Mesothelial cell of epicardium (in vitro differentiated cells): ENCODE results near the gene TANC2. TPM values are rescaled to one million over a fixed set of nuclear protein-coding genes. Genes with fewer than 3 reads are reported as not detected.
"Not testable (repeated sequence)": the region's sequence is repeated elsewhere in the genome, so short reads cannot be mapped to it uniquely, and the experiment has no call there.

Experiments used
- DNase-seq, 2 experiments: peaks; one replicate each; pipeline ENCODE4 v3.0.0; 2021; ENCODE audit warnings: low spot score in 2 of 2; ENCODE audit not compliant: unreplicated experiment in 2 of 2
- H3K27ac Mint-ChIP-seq: 2 replicates; pipeline ENCODE4 v1.8.0; 2021; ENCODE audit warnings: mixed read lengths
- H3K27me3 Mint-ChIP-seq: 2 replicates; pipeline ENCODE4 v1.8.0; 2021; ENCODE audit warnings: low read depth, mixed read lengths
- H3K36me3 Mint-ChIP-seq: 2 replicates; pipeline ENCODE4 v1.8.0; 2021; ENCODE audit warnings: mixed read lengths
- H3K4me1 Mint-ChIP-seq: 2 replicates; pipeline ENCODE4 v1.8.0; 2021; ENCODE audit warnings: mixed read lengths
- H3K4me3 Mint-ChIP-seq: 2 replicates; pipeline ENCODE4 v1.8.0; 2021; ENCODE audit warnings: mild to moderate bottlenecking, moderate library complexity, mixed read lengths
- H3K9me3 Mint-ChIP-seq: 2 replicates; pipeline ENCODE4 v1.8.0; 2021; ENCODE audit warnings: mixed read lengths
- total RNA-seq: library from RNA; stranded (reverse); gene quantifications from 3 replicates; pipeline ENCODE4 v1.2.1, GENCODE V29; 2021
- TF ChIP-seq, protein P1 (sequence below): fragments of 200-600 bp; sonication (generic); IDR thresholded peaks from one replicate; pipeline ENCODE4 v1.5.0; 2021; ENCODE audit warnings: antibody characterized with exemption; ENCODE audit not compliant: unreplicated experiment

Gene TANC2
- total RNA-seq, 1 donor from 2014 or later: 96.8 TPM

- peaks cover 10% of the 10 kb centered on the region for H3K9me3 Mint-ChIP-seq
- peaks cover 20% of the 10 kb centered on the region for H3K4me1 Mint-ChIP-seq
- no peaks in the 10 kb centered on the region for H3K27me3 Mint-ChIP-seq
- no peak overlapping the region for H3K4me3 Mint-ChIP-seq
- TF ChIP-seq, protein P1, sequence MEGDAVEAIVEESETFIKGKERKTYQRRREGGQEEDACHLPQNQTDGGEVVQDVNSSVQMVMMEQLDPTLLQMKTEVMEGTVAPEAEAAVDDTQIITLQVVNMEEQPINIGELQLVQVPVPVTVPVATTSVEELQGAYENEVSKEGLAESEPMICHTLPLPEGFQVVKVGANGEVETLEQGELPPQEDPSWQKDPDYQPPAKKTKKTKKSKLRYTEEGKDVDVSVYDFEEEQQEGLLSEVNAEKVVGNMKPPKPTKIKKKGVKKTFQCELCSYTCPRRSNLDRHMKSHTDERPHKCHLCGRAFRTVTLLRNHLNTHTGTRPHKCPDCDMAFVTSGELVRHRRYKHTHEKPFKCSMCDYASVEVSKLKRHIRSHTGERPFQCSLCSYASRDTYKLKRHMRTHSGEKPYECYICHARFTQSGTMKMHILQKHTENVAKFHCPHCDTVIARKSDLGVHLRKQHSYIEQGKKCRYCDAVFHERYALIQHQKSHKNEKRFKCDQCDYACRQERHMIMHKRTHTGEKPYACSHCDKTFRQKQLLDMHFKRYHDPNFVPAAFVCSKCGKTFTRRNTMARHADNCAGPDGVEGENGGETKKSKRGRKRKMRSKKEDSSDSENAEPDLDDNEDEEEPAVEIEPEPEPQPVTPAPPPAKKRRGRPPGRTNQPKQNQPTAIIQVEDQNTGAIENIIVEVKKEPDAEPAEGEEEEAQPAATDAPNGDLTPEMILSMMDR: no peak
- peaks cover 9% of the 10 kb centered on the region for H3K36me3 Mint-ChIP-seq
- H3K27ac Mint-ChIP-seq: no peak overlapping the region
- DNase-seq: no peak
Measured at GRCh38 chr17:62971853-62972252, 5.8 kb downstream of the TANC2 start.

GRCh38 chr17:62974788-62975187, 8.8 kb downstream of the TANC2 start:
- H3K4me1 Mint-ChIP-seq: no peaks in the 10 kb centered on the region
- peaks cover 13% of the 10 kb centered on the region for H3K36me3 Mint-ChIP-seq
- H3K4me3 Mint-ChIP-seq: no peak overlapping the region
- H3K27ac Mint-ChIP-seq: no peak overlapping the region
- DNase-seq: no peak
- H3K27me3 Mint-ChIP-seq: no peaks in the 10 kb centered on the region
- TF ChIP-seq, protein P1: no peak
- peaks cover 19% of the 10 kb centered on the region for H3K9me3 Mint-ChIP-seq

GRCh38 chr17:62975206-62975605, 9.2 kb downstream of the TANC2 start:
- H3K27ac Mint-ChIP-seq: no peak overlapping the region
- H3K4me1 Mint-ChIP-seq: no peaks in the 10 kb centered on the region
- H3K9me3 Mint-ChIP-seq: peaks cover 19% of the 10 kb centered on the region
- no peak for DNase-seq
- H3K36me3 Mint-ChIP-seq: peaks cover 13% of the 10 kb centered on the region
- H3K4me3 Mint-ChIP-seq: no peak overlapping the region
- TF ChIP-seq, protein P1: no peak
- no peaks in the 10 kb centered on the region for H3K27me3 Mint-ChIP-seq

DNA sequence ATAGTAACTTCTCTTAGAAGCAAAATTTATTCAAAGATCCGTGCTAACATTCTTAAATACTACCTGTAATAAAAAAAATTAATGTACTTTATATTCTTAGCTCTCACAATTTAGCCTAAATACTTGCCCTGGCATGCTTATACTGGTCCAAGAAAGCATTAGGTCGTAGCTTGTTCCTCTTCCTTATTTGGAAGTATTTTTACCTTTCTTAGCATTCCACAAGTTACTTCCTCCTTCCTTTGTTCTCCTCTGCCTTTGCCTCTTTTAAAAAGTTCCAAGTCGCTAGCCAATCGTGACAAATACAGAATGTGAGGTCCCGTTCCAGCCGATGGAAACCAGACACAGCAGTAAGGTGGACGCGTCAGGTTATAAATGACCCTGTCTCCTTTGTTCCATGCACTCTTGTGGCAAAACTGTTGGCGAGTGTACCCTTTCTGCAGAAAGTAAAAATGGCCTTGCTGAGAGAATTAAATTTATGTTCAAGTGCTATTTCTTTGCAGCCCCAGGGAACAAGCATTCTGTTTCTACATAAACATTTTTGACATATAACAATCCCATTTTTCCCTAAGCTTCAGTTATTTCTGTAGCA, 10.7 kb downstream of the TANC2 start:
- H3K27ac Mint-ChIP-seq, H3K4me1 Mint-ChIP-seq, H3K4me3 Mint-ChIP-seq, DNase-seq, H3K27me3 Mint-ChIP-seq: not testable (repeated sequence)
- H3K9me3 Mint-ChIP-seq: peaks cover 19% of the 10 kb centered on the region
- H3K36me3 Mint-ChIP-seq: peaks cover 13% of the 10 kb centered on the region

GRCh38 chr17:62980842-62981241, 14.8 kb downstream of the TANC2 start:
- DNase-seq: no peak
- peaks cover 30% of the 10 kb centered on the region for H3K36me3 Mint-ChIP-seq
- H3K4me1 Mint-ChIP-seq: no peaks in the 10 kb centered on the region
- H3K9me3 Mint-ChIP-seq: peaks cover 37% of the 10 kb centered on the region
- H3K4me3 Mint-ChIP-seq: no peak overlapping the region
- no peak overlapping the region for H3K27ac Mint-ChIP-seq
- H3K27me3 Mint-ChIP-seq: no peaks in the 10 kb centered on the region
- TF ChIP-seq, protein P1: no peak

DNA sequence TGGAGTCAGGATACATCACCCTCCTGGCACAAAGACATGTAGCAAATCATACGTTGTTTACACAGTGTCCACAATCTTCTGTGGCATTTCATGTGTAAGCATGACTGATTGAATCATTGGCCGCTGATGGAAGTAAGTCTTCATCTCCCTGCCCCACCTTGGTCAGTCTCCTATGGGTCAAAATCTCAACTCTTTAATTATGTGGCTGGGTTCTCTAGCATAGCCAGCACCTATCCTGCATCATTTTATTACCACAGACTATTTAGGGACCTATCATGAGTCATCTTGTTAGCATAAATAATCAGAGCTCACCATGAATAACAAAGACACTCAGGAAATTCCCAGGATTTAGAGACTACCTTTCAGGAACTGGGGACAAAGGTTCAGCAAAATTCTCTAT, 15.9 kb downstream of the TANC2 start:
- DNase-seq: no peak
- H3K36me3 Mint-ChIP-seq: peaks cover 27% of the 10 kb centered on the region
- H3K9me3 Mint-ChIP-seq: peaks cover 36% of the 10 kb centered on the region
- H3K27me3 Mint-ChIP-seq: no peaks in the 10 kb centered on the region
- H3K27ac Mint-ChIP-seq: no peak overlapping the region
- no peak overlapping the region for H3K4me3 Mint-ChIP-seq
- TF ChIP-seq, protein P1: no peak
- H3K4me1 Mint-ChIP-seq: no peaks in the 10 kb centered on the region
